Spleen (tissue), 11 donors: Measurements from ENCODE around the gene IMPDH2. TPM values are rescaled to one million over a fixed set of nuclear protein-coding genes. Genes with fewer than 3 reads are reported as not detected.
A peak's percentile ranks its signal among the peaks of the same experiment; 100 is the strongest.

Source experiments
- DNase-seq: peaks from one replicate; pipeline ENCODE4 v3.0.0-alpha.2; 2020
- H3K27ac ChIP-seq, 8 donors: fragments of 200-600 bp; sonication (generic) in 7 of 8; 1 replicate in 4 of 8; 2 replicates in 4 of 8; pipeline versions ENCODE4 v1.5.0 to v1.8.0; 2016 to 2021; ENCODE audit warnings: inconsistent platforms in 4 of 8, mild to moderate bottlenecking in 4 of 8, moderate library complexity in 1 of 8
- H3K27me3 ChIP-seq, 7 donors: fragments of 200-600 bp; sonication (generic) in 6 of 7; replicated peaks in 1 of 7; 1 replicate in 4 of 7; 2 replicates in 3 of 7; pipeline versions ENCODE4 v1.5.0 to v1.8.0; 2016 to 2021; ENCODE audit warnings: inconsistent platforms in 3 of 7, mild to moderate bottlenecking in 1 of 7
- H3K36me3 ChIP-seq, 6 donors: fragments of 200-600 bp; sonication (generic) in 5 of 6; 1 replicate in 4 of 6; 2 replicates in 2 of 6; pipeline versions ENCODE4 v1.5.0 to v1.8.0; 2016 to 2021; ENCODE audit warnings: inconsistent platforms in 2 of 6
- H3K4me1 ChIP-seq, 6 donors: fragments of 200-600 bp; sonication (generic) in 5 of 6; 1 replicate in 3 of 6; 2 replicates in 3 of 6; pipeline versions ENCODE4 v1.5.0 to v1.8.0; 2016 to 2021; ENCODE audit warnings: inconsistent platforms in 3 of 6
- H3K4me3 ChIP-seq, 8 donors: fragments of 200-600 bp; sonication (generic) in 7 of 8; 1 replicate in 4 of 8; 2 replicates in 4 of 8; pipeline versions ENCODE4 v1.5.0 to v1.8.0; 2016 to 2021; ENCODE audit warnings: inconsistent platforms in 4 of 8, mild to moderate bottlenecking in 4 of 8, moderate library complexity in 2 of 8
- H3K9me3 ChIP-seq, 8 donors: fragments of 200-600 bp; sonication (generic) in 7 of 8; 1 replicate in 4 of 8; 2 replicates in 4 of 8; pipeline versions ENCODE4 v1.5.0 to v1.8.0; 2016 to 2021; ENCODE audit warnings: inconsistent platforms in 4 of 8
- POLR2A ChIP-seq, 3 donors: fragments of 450-650 bp; IDR thresholded peaks; one replicate each; pipeline ENCODE4 v1.5.1; 2017; ENCODE audit warnings: antibody characterized with exemption in 3 of 3, mild to moderate bottlenecking in 1 of 3
- POLR2AphosphoS5 ChIP-seq, 3 donors: sonication (generic); formaldehyde crosslinking; IDR thresholded peaks; one replicate each; pipeline ENCODE4 v1.5.1; 2017; ENCODE audit warnings: antibody characterized with exemption in 3 of 3
- WGBS, 5 donors: extraction: QIAGEN DNeasy Blood & Tissue Kit in 3 of 5; methylation state at CpG; one replicate each; pipeline versions ENCODE4 v1.1.5 to v1.1.7; 2013 to 2018; 5-methylcytosine and 5-hydroxymethylcytosine counted together
- intact Hi-C: fragments of 100-400 bp; cut with DNase I; formaldehyde crosslinking; loops from one replicate; pipeline ENCODE4 v1.15.0; 2023; ENCODE audit warnings: low total_unique reads
- polyA plus RNA-seq, 3 donors: library from polyadenylated mRNA; stranded (reverse); fragments of 200-250 nt; gene quantifications; one replicate each; pipeline ENCODE4 v1.2.1, GENCODE V29; 2013
- total RNA-seq, 7 donors: library from RNA; depleted of rRNA in 3 of 7; stranded (reverse); fragments of >200 nt in 3 of 7; fragmentation: NEBNext Ultra II Directional in 4 of 7; extraction: Animal tissue kit (Norgen Biotek cat#: 25700) in 4 of 7; gene quantifications; one replicate each; pipeline versions ENCODE4 v1.1.0 to v1.2.1, GENCODE V29; 2016 to 2021
- TF ChIP-seq, protein P1 (sequence below), 11 experiments: fragments of 200-600 bp in 7 of 11; fragments of 450-650 bp in 4 of 11; sonication (generic) in 4 of 11; IDR thresholded peaks in 8 of 11; conservative IDR thresholded peaks in 3 of 11; 1 replicate in 7 of 11; 2 replicates in 4 of 11; pipeline versions ENCODE4 v1.4.0 to v1.8.0; 2016 to 2021; ENCODE audit warnings: antibody characterized with exemption in 11 of 11, inconsistent platforms in 4 of 11, mild to moderate bottlenecking in 1 of 11
- donor health status: healthy with polysubstance abuse.
- donor health status: DM: no; HTN: no; CAD: no; lungs with moderate emphysema.
- donor health status: DM: no; HTN: no; CAD: no.
- donor health status: Bipolar disorder and iron deficiency.
- donor health status: healthy.
- donor health status: DM: no; HTN: no; CAD: no.
- donor health status: DM: yes; HTN: yes; CAD: no.

The IMPDH2 gene
- total and polyA plus RNA-seq, 10 donors = 84.4 to 127 (median 95.4) TPM

DNA sequence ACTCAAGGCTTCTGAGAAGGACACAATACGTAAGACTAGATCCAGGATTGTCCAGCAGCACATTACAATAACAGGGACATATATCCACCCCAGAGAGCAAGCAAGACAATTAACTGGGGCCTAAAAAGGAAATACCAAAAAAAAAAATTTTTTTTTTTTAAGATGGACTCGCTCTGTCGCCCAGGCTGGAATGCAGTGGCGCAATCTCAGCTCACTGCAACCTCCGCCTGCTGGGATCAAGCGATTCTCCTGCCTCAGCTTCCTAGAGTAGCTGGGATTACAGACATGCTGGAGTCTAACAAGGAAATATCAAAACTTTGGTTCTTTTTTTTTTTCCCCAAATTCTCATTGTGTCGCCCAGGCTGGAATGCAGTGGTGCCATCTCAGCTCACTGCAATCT is 28.8 kb upstream of the IMPDH2 start:
- 85 to 96% (median 92%) methylated on average over 7 of the region's 7 CpGs for WGBS, 5 donors
- Histone ChIP-seq H3K4me1 (peaks cover 0 to 4% (median 0%) of the 10 kb centered on the region in 6 donors), H3K9me3 (no peaks in the 10 kb centered on the region), H3K4me3 (no peak overlapping the region), H3K36me3 (peaks cover 0 to 100% (median 82%) of the 10 kb centered on the region in 6 donors), H3K27ac (no peak overlapping the region), H3K27me3 (no peaks in the 10 kb centered on the region)
- intact Hi-C loops = no loop called here
- TF ChIP-seq POLR2AphosphoS5 (IDR thresholded peaks at IDR 0.05) (no peak), POLR2A (IDR thresholded peaks at IDR 0.05) (no peak)
- TF ChIP-seq, protein P1, sequence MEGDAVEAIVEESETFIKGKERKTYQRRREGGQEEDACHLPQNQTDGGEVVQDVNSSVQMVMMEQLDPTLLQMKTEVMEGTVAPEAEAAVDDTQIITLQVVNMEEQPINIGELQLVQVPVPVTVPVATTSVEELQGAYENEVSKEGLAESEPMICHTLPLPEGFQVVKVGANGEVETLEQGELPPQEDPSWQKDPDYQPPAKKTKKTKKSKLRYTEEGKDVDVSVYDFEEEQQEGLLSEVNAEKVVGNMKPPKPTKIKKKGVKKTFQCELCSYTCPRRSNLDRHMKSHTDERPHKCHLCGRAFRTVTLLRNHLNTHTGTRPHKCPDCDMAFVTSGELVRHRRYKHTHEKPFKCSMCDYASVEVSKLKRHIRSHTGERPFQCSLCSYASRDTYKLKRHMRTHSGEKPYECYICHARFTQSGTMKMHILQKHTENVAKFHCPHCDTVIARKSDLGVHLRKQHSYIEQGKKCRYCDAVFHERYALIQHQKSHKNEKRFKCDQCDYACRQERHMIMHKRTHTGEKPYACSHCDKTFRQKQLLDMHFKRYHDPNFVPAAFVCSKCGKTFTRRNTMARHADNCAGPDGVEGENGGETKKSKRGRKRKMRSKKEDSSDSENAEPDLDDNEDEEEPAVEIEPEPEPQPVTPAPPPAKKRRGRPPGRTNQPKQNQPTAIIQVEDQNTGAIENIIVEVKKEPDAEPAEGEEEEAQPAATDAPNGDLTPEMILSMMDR (IDR thresholded peaks at IDR 0.05 in 8 of 11, conservative IDR thresholded peaks at IDR 0.05 in 3 of 11) = no peak
- DNase-seq = no peak

DNA sequence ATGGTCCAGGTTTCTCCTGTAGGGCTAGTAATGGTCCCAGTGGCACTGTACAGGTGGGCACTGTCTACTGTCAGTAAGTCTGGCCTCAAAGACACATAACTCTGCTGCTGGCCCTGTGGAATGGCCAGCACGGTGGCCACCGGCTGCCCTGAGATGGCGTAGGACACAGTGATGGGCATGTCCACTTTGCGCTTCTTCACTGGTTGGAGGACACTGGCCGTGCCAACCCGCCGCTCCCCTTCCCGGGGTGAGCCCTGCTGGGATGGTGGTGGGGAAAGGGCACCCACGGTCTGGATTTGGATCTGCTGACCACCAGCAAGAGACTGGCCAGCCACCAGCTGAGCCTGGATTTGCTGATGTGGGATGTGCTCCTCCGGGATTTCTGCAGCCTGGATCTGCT is 28.1 kb upstream of the IMPDH2 start:
- peak in 1 of 3 donors; percentile 61 for TF ChIP-seq POLR2AphosphoS5 (IDR thresholded peaks at IDR 0.05)
- TF ChIP-seq POLR2A (IDR thresholded peaks at IDR 0.05) = no peak
- TF ChIP-seq, protein P1 (IDR thresholded peaks at IDR 0.05 in 8 of 11, conservative IDR thresholded peaks at IDR 0.05 in 3 of 11) = no peak
- intact Hi-C loops = no loop called here
- Histone ChIP-seq H3K4me1 (peaks cover 0 to 4% (median 0%) of the 10 kb centered on the region in 6 donors), H3K4me3 (no peak overlapping the region), H3K36me3 (peaks cover 0 to 100% (median 85%) of the 10 kb centered on the region in 6 donors), H3K27ac (no peak overlapping the region), H3K9me3 (no peaks in the 10 kb centered on the region), H3K27me3 (no peaks in the 10 kb centered on the region)
- no peak for DNase-seq
- WGBS, 5 donors = 91 to 98% (median 96%) methylated on average over 7 to 10 of the region's 10 CpGs

DNA sequence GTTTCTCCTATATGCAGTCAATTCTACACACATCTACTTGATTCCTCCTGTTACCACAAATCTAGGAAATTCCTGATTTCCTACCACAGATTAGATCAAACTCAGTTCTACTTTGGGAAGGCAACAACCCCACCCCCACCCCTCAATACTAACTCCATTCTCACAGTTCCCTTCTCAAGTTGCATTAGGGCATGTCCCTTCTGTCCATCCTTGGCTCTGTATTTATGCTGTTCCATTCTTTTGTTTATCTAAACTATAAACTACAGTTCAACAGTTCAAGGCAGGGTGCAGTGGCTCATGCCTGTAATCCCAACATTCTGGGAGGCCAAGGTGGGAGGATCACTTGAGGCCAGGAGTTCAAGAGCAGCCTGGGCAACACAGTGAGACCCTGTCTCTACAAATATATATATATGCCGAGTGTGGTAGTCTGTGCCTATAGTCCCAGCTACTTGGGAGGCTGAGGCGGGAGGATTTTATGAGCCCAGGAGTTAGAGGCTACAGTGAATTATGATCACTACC is 25.2 kb upstream of the IMPDH2 start:
- WGBS, 5 donors = 91 to 100% (median 97%) methylated on average over 2 of the region's 2 CpGs
- H3K4me3 ChIP-seq = no peak overlapping the region
- intact Hi-C loops = no loop called here
- no peak for DNase-seq
- H3K27me3 ChIP-seq = no peaks in the 10 kb centered on the region
- H3K9me3 ChIP-seq = no peaks in the 10 kb centered on the region
- peaks cover 0 to 4% (median 0%) of the 10 kb centered on the region in 6 donors for H3K4me1 ChIP-seq
- H3K27ac ChIP-seq = no peak overlapping the region
- TF ChIP-seq POLR2A (IDR thresholded peaks at IDR 0.05) (no peak), POLR2AphosphoS5 (IDR thresholded peaks at IDR 0.05) (no peak)
- TF ChIP-seq, protein P1 (IDR thresholded peaks at IDR 0.05 in 8 of 11, conservative IDR thresholded peaks at IDR 0.05 in 3 of 11) = no peak
- peaks cover 0 to 100% (median 74%) of the 10 kb centered on the region in 6 donors for H3K36me3 ChIP-seq

DNA sequence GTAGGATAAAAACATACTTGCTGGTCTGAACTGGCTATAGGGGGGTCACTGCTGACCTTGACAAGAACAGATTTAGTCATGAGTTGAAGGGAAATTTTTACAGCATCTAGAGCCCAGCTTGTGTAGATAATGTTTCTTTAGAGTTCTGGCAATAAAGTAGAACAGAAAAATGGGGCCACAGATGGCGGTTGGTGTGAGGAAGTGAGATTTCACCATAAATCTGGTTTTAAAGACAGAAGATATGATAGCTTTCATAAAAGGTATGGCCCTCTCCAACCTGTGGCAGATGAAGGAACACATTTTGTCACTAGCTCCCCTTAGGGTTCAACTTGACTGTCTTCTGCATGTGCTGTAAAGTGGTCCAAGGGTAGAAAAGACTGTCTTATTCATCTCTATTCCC is 24.3 kb upstream of the IMPDH2 start:
- H3K9me3 ChIP-seq = no peaks in the 10 kb centered on the region
- H3K27me3 ChIP-seq = no peaks in the 10 kb centered on the region
- H3K36me3 ChIP-seq = peaks cover 0 to 100% (median 69%) of the 10 kb centered on the region in 6 donors
- H3K4me3 ChIP-seq = no peak overlapping the region
- H3K27ac ChIP-seq = no peak overlapping the region
- 54 to 84% (median 68%) methylated on average over 1 of the region's 1 CpG for WGBS, 5 donors
- no peak for DNase-seq
- intact Hi-C loops = no loop called here
- TF ChIP-seq, protein P1 (IDR thresholded peaks at IDR 0.05 in 8 of 11, conservative IDR thresholded peaks at IDR 0.05 in 3 of 11) = no peak
- peaks cover 0 to 4% (median 0%) of the 10 kb centered on the region in 6 donors for H3K4me1 ChIP-seq
